HAP-1 (cell line): ENCODE measurements around the gene TMEM54.
A peak's percentile ranks its signal among the peaks of the same experiment; 100 is the strongest.

ENCODE experiments used
- DNase-seq, 2 experiments: peaks; one replicate each; pipeline ENCODE4 v3.0.0-alpha.2; 2016 to 2020; ENCODE audit warnings: low spot score in 2 of 2
- H3K27me3 ChIP-seq: fragments of 250-450 bp; sonication (Bioruptor Pico); 2 replicates; pipeline ENCODE4 v1.5.1; 2020; ENCODE audit warnings: low read depth, mild to moderate bottlenecking, moderate library complexity
- H3K36me3 ChIP-seq: fragments of 250-450 bp; sonication (Bioruptor Pico); replicated peaks from 2 replicates; pipeline ENCODE4 v1.5.1; 2020; ENCODE audit warnings: mild to moderate bottlenecking
- H3K4me1 ChIP-seq: fragments of 250-450 bp; sonication (Bioruptor Pico); 2 replicates; pipeline ENCODE4 v1.5.1; 2020; ENCODE audit warnings: mild to moderate bottlenecking
- H3K4me3 ChIP-seq: fragments of 250-450 bp; sonication (Bioruptor Pico); 2 replicates; pipeline ENCODE4 v1.5.1; 2020; ENCODE audit warnings: mild to moderate bottlenecking, moderate library complexity
- H3K9me3 ChIP-seq: fragments of 250-450 bp; sonication (Bioruptor Pico); 2 replicates; pipeline ENCODE4 v1.5.1; 2020; ENCODE audit warnings: mild to moderate bottlenecking, moderate library complexity
- in situ Hi-C: fragments of 300-500 bp; cut with MboI; formaldehyde crosslinking; loops from 3 replicates; pipeline ENCODE4 v1.14.3; 2020; ENCODE audit warnings: low sequenced_read_pairs, inconsistent platforms, mixed read lengths

The TMEM54 gene

DNA sequence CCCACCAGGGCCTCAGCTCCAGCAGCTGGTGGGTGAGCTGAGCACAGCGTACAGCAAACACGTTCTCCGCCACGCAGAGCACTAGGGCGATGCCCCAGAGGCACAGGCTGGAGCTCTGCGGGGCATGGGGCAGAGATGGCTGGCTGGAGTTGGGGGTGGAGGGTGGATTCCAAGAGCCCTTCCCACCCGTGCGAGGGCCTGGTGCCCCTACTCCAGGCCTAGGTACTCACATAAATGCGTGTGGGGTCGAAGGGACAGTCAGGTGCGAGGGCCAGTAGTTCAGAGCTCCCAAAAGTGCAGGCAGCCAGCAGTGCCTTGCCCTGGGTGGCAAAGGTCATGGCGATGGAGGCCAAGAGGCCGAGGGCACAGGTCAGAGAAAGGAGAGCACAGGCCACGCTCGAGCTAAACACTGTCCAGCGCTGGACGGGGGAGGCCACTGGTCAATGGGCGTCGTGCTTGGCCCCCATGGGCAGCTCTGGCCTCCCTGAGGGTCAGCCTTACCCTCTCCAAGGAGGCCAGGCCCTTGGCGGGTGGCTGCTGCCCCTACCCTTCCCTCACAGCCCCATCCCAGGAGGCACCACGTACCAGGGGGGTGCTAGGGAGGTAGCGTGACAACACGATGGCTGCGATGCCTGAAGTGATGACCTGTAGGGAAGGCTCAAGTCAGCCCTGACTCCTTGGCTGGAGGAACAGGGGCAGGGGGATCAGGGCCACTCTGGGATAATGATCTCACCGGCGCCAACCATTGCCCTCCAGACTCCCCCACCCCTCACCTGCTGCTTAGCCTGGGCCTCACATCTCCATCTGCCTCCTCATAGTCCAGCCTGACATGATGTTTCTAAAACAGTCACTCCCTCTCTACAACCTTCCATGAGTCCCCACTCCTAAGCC, 5.6 kb downstream of the TMEM54 start:
- in situ Hi-C loops, result no loop called here
- no peaks in the 10 kb centered on the region for H3K36me3 ChIP-seq
- H3K4me3 ChIP-seq, result no peak overlapping the region
- no peaks in the 10 kb centered on the region; the same call in 1 of the 2 replicates for H3K27me3 ChIP-seq
- H3K9me3 ChIP-seq, result no peaks in the 10 kb centered on the region; the same call in 1 of the 2 replicates
- no peak for DNase-seq
- peaks cover 7% of the 10 kb centered on the region for H3K4me1 ChIP-seq

DNA sequence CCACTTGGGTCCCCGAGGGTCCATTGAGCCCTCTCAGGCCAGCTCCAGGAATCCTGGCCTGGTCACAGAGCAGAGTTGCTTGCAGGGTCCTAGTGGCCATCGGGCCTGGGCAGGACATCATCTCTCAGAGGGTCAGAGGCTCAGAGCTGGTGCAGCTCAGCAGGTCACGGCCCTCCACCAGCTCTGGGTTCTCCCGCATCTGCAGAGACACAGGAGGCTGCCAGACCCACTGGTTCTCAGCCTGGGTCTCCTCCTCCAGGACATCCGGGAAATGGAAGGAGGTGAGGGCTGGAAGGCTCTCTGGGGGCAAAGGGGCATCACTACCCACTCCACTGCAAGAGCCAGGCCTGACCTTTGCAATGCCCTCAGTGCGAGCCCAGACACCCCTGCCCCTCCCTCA, 6.5 kb downstream of the TMEM54 start:
- in situ Hi-C loops, result no loop called here
- Histone ChIP-seq H3K4me3 (no peak overlapping the region), H3K36me3 (no peaks in the 10 kb centered on the region), H3K4me1 (peaks cover 6% of the 10 kb centered on the region), H3K9me3 (no peaks in the 10 kb centered on the region; the same call in 1 of the 2 replicates), H3K27me3 (peaks cover 3% of the 10 kb centered on the region; the same call in 1 of the 2 replicates)
- DNase-seq, result no peak

DNA sequence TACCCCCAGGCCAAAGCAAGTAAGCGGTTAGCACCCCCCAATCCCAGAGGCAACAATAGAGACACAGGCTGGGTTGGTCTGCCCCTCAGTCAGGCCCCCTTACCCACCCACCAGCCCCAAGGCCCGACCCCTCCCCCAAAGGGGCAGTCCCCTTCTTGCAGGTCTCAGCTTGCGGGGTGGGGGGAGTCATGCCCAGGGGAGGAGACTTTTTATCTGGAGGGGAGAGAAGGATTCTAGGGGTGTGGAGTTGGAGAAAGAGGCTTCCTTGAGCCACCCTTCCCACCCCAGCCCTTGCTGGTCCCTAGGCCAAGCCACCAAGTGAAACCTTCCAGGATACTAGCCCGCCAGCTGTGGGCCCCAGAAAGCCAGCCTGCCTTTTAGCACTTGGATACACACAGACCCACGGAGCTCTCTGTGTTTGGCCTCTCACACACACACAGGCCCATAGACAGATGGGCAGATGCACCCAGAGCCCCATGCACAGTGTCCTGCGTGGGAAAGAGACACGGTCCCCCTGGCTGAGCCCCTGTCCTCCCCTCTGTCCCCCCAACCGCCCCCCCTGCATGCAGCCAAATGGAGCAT, 7.1 kb downstream of the TMEM54 start:
- Histone ChIP-seq H3K4me3 (peak overlapping the region; percentile 45), H3K9me3 (no peaks in the 10 kb centered on the region; the same call in 1 of the 2 replicates), H3K36me3 (no peaks in the 10 kb centered on the region), H3K27me3 (peaks cover 3% of the 10 kb centered on the region; the same call in 1 of the 2 replicates), H3K4me1 (peaks cover 6% of the 10 kb centered on the region)
- in situ Hi-C loops, result no loop called here
- DNase-seq, result no peak

DNA sequence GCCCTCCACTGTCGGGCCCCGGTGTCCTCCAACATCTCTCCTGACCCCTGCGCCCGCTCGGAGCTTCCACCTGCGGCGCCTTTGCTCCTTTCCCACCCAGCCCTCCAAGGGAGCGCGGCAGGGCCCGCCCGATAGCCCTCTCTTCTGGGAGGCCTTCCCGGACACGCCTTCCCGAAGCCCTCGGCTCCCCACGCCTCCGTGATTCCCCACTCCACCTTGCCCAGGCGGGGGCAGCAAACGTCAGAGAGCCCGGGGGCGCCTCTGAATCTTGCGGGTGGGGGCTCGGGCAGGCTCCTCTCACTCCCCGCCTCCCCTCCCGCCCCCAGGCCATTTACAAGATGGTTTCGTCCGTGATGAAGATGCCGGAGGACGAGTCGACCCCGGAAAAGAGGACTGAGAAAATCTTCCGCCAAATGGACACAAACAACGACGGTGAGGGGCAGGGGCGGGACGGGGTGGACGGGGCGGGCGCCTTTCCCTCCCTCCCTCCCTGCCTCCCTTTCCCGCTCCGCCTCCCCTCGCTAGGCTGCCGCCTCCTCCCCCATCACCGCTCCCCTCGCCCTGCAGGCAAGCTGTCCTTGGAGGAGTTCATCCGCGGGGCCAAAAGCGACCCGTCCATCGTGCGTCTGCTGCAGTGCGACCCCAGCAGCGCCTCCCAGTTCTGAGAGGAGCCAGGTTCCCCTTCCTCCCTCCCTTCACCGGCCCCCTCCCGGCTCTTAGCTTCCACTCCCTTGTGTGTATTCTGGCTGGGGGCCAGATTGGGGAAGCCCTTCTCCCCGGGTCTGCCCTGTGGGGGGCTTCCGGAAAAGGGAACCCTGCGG, 7.8 kb downstream of the TMEM54 start:
- no peaks in the 10 kb centered on the region for H3K36me3 ChIP-seq
- peaks cover 6% of the 10 kb centered on the region for H3K4me1 ChIP-seq
- H3K4me3 ChIP-seq, result peak overlapping the region; percentile 45
- in situ Hi-C loops, result no loop called here
- peaks cover 3% of the 10 kb centered on the region; the same call in 1 of the 2 replicates for H3K27me3 ChIP-seq
- peak; percentile 36 to 85 for DNase-seq
- no peaks in the 10 kb centered on the region; the same call in 1 of the 2 replicates for H3K9me3 ChIP-seq

DNA sequence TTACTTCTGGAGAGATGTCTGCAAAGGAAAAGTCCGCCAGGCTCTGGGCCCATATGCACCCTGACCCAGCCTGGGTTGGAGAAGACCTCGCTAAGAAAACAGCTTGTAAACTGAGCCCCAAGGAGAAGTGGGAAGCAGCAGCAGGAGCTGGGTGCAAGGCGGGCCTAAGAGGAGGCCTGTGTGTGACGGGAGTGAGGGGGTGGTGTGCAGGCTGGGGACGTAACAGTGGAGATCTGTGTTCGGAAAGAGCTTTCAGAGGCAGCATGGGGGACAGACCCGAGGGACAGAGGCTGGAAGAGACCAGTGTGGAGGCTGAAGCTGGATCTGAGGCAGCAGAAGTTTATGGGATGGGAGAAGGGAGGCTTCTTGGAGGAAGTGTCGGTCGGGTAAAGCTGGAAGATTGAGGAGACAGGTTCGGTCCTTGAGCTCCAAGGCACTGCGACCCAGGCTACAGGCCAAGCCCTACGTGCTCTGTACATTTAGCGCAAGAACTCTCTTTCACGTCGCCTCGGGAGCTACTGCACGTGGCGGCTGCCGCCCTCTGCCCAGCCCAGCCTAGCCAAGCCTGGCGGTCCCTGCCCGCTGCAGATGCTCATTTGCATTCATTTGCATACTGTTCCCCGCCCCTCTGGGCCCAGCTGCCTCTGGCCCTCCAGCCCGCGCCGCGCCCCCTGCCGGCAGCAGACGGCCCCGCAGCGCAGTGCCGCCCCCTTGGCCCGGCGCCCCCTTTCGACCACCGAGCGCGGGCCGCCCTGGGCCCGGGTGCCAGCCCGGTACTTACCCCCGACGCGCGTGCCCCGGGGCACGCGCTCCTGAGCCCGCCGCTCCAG, 8.6 kb downstream of the TMEM54 start:
- Histone ChIP-seq H3K9me3 (no peaks in the 10 kb centered on the region; the same call in 1 of the 2 replicates), H3K36me3 (no peaks in the 10 kb centered on the region), H3K27me3 (peaks cover 3% of the 10 kb centered on the region; the same call in 1 of the 2 replicates), H3K4me3 (peak overlapping the region; percentile 45), H3K4me1 (peaks cover 6% of the 10 kb centered on the region)
- DNase-seq, result peak; percentile 52 to 91
- in situ Hi-C loops, result no loop called here

DNA sequence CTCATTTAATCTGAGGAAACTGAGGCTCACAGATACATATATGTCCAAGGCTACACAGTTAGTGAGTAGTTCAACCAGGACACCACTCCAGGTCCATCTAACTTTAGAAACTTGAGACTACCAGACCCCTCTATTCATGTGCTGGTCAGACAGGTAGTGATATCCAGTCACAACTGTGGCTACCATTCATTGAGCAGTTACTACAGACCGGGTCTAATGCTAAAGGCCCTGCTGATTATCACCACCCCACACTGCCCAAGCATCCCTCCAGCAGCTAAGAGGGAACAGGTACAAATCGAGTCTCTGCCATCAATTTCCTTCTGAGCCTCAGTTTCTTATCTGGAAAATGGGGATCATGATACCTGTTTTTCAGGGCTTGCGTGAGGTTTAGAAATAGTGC, 9.6 kb downstream of the TMEM54 start:
- H3K9me3 ChIP-seq, result no peaks in the 10 kb centered on the region; the same call in 1 of the 2 replicates
- no peaks in the 10 kb centered on the region for H3K36me3 ChIP-seq
- no peak for DNase-seq
- H3K4me3 ChIP-seq, result no peak overlapping the region
- in situ Hi-C loops, result no loop called here
- peaks cover 6% of the 10 kb centered on the region for H3K4me1 ChIP-seq
- peaks cover 13% of the 10 kb centered on the region for H3K27me3 ChIP-seq

DNA sequence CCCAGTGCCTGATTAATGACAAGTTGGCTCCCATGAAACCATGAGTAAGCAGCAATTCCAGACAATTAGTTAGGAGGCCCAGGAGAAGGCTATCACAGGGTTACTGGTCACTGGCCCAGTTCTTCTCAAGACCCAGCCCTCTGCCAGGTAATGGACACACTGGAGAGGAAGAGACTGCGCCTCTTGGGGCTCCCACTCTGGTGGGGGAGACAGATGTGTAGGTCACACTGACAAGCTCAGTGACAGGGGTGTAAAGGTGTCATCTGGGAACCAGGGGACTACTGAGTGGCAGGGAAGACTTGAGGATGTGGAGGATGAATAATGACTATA, 10.0 kb downstream of the TMEM54 start:
- Histone ChIP-seq H3K27me3 (peaks cover 13% of the 10 kb centered on the region), H3K4me3 (no peak overlapping the region), H3K4me1 (peaks cover 6% of the 10 kb centered on the region), H3K9me3 (no peaks in the 10 kb centered on the region; the same call in 1 of the 2 replicates), H3K36me3 (no peaks in the 10 kb centered on the region)
- DNase-seq, result no peak
- in situ Hi-C loops, result no loop called here

DNA sequence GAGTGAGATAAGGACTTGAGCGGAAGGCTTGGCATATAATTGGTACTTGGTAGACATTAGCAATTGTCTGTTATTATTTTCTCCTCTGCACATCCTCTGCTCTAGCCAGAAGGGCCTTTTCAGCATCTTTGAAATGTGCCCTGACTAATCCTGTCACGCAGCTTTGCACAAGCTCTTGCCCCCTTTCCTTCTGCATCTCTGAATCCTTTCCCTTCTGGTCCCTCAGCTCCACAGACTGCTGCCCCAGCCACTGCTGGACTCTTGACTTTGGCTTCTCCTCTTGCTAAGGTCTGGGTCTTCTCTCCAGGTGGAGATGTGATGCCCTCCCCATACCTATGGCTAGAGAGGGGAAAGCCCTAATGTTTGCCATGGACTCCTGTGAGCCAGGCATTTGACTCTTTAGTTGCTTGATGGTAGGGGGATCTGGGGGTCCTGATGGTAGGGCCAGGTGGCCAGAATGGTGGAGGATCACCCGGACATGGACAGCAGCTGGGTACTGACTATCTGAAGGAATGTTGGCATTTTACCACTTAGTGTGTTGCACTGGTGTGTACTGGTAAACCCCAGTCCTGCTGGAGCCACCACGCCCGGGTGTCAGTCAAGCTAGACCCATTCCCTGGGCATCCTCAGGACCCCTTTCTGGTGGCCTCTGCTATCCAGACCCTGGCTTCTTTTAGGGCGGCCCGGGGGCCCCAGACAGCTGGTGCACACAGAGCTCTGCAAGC, 10.5 kb downstream of the TMEM54 start:
- in situ Hi-C loops, result no loop called here
- Histone ChIP-seq H3K36me3 (no peaks in the 10 kb centered on the region), H3K4me3 (no peak overlapping the region), H3K27me3 (peaks cover 18% of the 10 kb centered on the region), H3K4me1 (peaks cover 6% of the 10 kb centered on the region), H3K9me3 (no peaks in the 10 kb centered on the region; the same call in 1 of the 2 replicates)
- DNase-seq, result no peak

DNA sequence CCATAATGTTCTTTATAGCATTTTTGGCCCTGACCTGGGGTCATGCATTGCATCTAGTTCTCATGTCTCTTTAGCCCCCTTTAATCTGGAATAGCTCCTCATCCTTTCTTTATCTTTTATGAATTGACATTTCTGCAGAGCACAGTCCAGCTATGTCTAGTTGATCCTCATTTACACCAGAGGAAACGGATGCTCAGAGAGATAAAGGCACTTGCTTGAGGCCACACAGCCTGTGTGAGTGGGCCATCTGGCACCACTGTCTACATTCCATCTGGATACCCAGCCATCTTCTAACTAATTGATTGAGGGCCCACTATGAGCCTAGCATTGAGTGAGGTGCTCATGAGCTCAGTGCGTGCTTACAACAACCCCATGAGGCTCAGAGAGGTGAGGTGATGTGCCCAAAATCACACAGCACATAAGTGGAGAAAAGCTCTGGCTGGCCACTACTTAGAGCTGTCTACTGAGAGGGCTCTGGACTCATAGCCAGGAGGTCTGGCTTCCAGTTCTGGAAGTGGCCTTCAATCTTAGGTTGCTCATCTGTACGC, 11.4 kb downstream of the TMEM54 start:
- H3K4me1 ChIP-seq, result peaks cover 6% of the 10 kb centered on the region
- H3K27me3 ChIP-seq, result peaks cover 27% of the 10 kb centered on the region
- DNase-seq, result no peak
- in situ Hi-C loops, result no loop called here
- no peaks in the 10 kb centered on the region; the same call in 1 of the 2 replicates for H3K9me3 ChIP-seq
- no peaks in the 10 kb centered on the region for H3K36me3 ChIP-seq
- no peak overlapping the region for H3K4me3 ChIP-seq

DNA sequence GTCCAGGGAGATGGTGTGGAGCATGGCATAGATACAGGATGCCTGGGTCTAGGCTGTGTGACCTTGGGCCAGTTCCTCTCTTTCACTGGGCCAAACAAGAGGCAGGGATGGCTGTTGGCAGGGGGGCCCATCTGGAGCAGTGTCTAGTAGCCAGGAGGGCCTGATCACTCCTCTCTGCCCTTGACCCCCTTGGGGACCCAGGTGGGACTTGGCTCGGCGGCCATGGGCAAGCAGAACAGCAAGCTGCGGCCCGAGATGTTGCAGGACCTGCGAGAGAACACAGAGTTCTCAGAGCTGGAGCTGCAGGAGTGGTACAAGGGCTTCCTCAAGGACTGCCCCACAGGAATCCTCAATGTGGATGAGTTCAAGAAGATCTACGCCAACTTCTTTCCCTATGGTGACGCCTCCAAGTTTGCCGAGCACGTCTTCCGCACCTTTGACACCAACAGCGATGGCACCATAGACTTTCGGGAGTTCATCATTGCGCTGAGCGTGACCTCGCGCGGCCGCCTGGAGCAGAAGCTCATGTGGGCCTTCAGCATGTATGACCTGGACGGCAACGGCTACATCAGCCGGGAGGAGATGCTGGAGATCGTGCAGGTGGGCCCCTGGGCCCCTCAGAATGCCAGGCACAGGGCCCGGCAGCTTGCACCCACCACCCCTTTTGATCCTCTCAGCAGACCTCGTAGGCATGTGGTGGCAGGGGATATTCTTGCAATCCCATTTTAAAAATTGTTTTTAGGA, 12.3 kb downstream of the TMEM54 start:
- no peaks in the 10 kb centered on the region; the same call in 1 of the 2 replicates for H3K9me3 ChIP-seq
- H3K27me3 ChIP-seq, result peaks cover 27% of the 10 kb centered on the region
- H3K36me3 ChIP-seq, result no peaks in the 10 kb centered on the region
- DNase-seq, result no peak
- no peak overlapping the region for H3K4me3 ChIP-seq
- in situ Hi-C loops, result no loop called here
- peaks cover 6% of the 10 kb centered on the region for H3K4me1 ChIP-seq

DNA sequence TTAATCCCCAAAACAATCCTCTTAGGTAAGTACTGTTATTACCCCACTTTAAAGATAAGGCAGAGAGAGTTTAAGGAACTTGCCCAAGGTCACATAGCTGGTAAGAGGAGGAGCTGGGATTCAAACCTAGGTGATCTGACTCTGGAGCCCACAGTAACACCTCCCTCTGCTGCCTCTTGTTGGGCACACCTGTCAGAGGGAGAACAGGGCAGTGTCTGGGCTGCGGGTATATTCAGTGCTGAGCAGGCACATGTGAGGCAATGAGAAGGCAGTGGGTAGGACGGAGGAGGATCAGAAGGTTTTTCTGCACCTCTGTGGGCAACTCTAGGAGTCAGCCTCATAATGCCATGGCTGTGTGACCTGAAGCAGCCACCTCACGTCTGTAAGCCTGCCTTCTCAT, 13.1 kb downstream of the TMEM54 start:
- H3K9me3 ChIP-seq, result no peaks in the 10 kb centered on the region; the same call in 1 of the 2 replicates
- no peak overlapping the region for H3K4me3 ChIP-seq
- H3K27me3 ChIP-seq, result peaks cover 27% of the 10 kb centered on the region
- no peak for DNase-seq
- no peaks in the 10 kb centered on the region for H3K36me3 ChIP-seq
- peaks cover 6% of the 10 kb centered on the region for H3K4me1 ChIP-seq
- in situ Hi-C loops, result no loop called here

DNA sequence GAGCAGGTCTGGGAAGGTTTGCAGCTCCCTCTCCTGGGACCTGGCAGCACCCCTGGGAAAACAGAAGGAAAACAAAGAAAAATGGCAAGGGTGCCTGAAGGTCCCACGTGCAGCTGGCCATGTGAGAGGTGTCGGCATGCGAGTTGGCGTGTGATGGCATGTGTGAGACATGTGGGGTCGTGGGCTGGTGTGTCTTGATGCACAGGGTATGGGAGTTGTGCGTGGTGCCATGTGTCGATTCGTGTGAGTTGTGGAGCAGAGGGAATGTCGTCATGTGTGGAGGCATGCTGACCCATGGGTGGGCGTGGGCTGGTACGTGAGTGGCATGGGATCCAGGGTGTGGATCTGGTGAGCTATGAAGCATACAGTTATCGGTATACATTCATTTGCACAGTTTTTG, 13.6 kb downstream of the TMEM54 start:
- peaks cover 27% of the 10 kb centered on the region for H3K27me3 ChIP-seq

More for the DNA sequence above, 13.6 kb downstream of the TMEM54 start:
- DNase-seq, result no peak
- Histone ChIP-seq H3K4me3 (no peak overlapping the region), H3K9me3 (no peaks in the 10 kb centered on the region; the same call in 1 of the 2 replicates), H3K36me3 (no peaks in the 10 kb centered on the region), H3K4me1 (peaks cover 4% of the 10 kb centered on the region)
- in situ Hi-C loops, result no loop called here
